OCI-LY1 (cell line): ENCODE measurements around the gene IBA57.

Experiments used
- H2AFZ ChIP-seq: fragments of 200-600 bp; sonication (generic), shearing (Covaris generic); 2 replicates; pipeline ENCODE4 v1.6.0; 2014; ENCODE audit warnings: antibody characterized with exemption, mild to moderate bottlenecking, low read length
- H3F3A ChIP-seq: fragments of 200-600 bp; sonication (generic), shearing (Covaris generic); 2 replicates; pipeline ENCODE4 v1.6.0; 2014; ENCODE audit warnings: mild to moderate bottlenecking, antibody characterized with exemption, low read length, moderate library complexity; ENCODE audit not compliant: insufficient read depth
- H3K27ac ChIP-seq: fragments of 200-600 bp; sonication (generic); 2 replicates; pipeline ENCODE4 v1.5.1; 2014; ENCODE audit warnings: low read length, mixed run types, mild to moderate bottlenecking, low read depth; ENCODE audit not compliant: poor library complexity, severe bottlenecking
- H3K27me3 ChIP-seq: fragments of 200-600 bp; sonication (generic); 2 replicates; pipeline ENCODE4 v1.6.0; 2014; ENCODE audit warnings: antibody characterized with exemption, mild to moderate bottlenecking, low read length, moderate library complexity; ENCODE audit not compliant: insufficient read depth
- H3K36me3 ChIP-seq: fragments of 200-600 bp; sonication (generic); 2 replicates; pipeline ENCODE4 v1.6.1; 2014; ENCODE audit warnings: mild to moderate bottlenecking, antibody characterized with exemption, low read length, moderate library complexity, mixed read lengths; ENCODE audit not compliant: insufficient read depth
- H3K4me1 ChIP-seq: fragments of 200-600 bp; sonication (generic); 2 replicates; pipeline ENCODE4 v1.5.1; 2014; ENCODE audit warnings: mild to moderate bottlenecking, low read length, moderate library complexity; ENCODE audit not compliant: insufficient read depth, severe bottlenecking
- H3K4me2 ChIP-seq: fragments of 200-600 bp; sonication (generic), shearing (Covaris generic); 2 replicates; pipeline ENCODE4 v1.6.1; 2014; ENCODE audit warnings: low read length
- H3K4me3 ChIP-seq: fragments of 200-600 bp; sonication (generic); 2 replicates; pipeline ENCODE4 v1.5.1; 2014; ENCODE audit warnings: low read length, low read depth, mild to moderate bottlenecking, mixed read lengths; ENCODE audit not compliant: poor library complexity, severe bottlenecking
- H3K79me2 ChIP-seq: fragments of 200-600 bp; shearing (Covaris generic); 2 replicates; pipeline ENCODE4 v1.6.1; 2016; ENCODE audit warnings: mixed run types, low read length, mixed read lengths; ENCODE audit not compliant: insufficient read depth
- H3K9ac ChIP-seq: fragments of 200-600 bp; sonication (generic), shearing (Covaris generic); 2 replicates; pipeline ENCODE4 v1.6.1; 2014; ENCODE audit warnings: mild to moderate bottlenecking, low read length, mixed read lengths
- H3K9me2 ChIP-seq: fragments of 200-600 bp; sonication (generic), shearing (Covaris generic); 2 replicates; pipeline ENCODE4 v1.6.1; 2014; ENCODE audit warnings: low read depth, mild to moderate bottlenecking, low read length, mixed read lengths
- H3K9me3 ChIP-seq: fragments of 200-600 bp; shearing (Covaris generic); 2 replicates; pipeline ENCODE4 v1.6.1; 2014; ENCODE audit warnings: low read length, mixed read lengths
- H4K20me1 ChIP-seq: fragments of 200-600 bp; sonication (generic), shearing (Covaris generic); 2 replicates; pipeline ENCODE4 v1.6.0; 2016; ENCODE audit warnings: mild to moderate bottlenecking, low read length; ENCODE audit not compliant: insufficient read depth
- EZH2 ChIP-seq: fragments of 200-600 bp; sonication (generic), shearing (Covaris generic); IDR thresholded peaks from 2 replicates; pipeline ENCODE4 v1.8.0; 2017; ENCODE audit warnings: borderline replicate concordance, mixed run types, mild to moderate bottlenecking, antibody characterized with exemption, low read length, moderate library complexity, mixed read lengths
- TF ChIP-seq, protein P1 (sequence below): fragments of 200-600 bp; sonication (generic), shearing (Covaris generic); IDR thresholded peaks from 2 replicates; pipeline ENCODE4 v1.5.1; 2017; ENCODE audit warnings: mild to moderate bottlenecking, antibody characterized with exemption, low read length, moderate library complexity, mixed read lengths

The IBA57 gene

GRCh38 chr1:228161866-228162265, 3.7 kb upstream of the IBA57 start:
- no peaks in the 10 kb centered on the region for H3K9me3 ChIP-seq
- TF ChIP-seq, protein P1, sequence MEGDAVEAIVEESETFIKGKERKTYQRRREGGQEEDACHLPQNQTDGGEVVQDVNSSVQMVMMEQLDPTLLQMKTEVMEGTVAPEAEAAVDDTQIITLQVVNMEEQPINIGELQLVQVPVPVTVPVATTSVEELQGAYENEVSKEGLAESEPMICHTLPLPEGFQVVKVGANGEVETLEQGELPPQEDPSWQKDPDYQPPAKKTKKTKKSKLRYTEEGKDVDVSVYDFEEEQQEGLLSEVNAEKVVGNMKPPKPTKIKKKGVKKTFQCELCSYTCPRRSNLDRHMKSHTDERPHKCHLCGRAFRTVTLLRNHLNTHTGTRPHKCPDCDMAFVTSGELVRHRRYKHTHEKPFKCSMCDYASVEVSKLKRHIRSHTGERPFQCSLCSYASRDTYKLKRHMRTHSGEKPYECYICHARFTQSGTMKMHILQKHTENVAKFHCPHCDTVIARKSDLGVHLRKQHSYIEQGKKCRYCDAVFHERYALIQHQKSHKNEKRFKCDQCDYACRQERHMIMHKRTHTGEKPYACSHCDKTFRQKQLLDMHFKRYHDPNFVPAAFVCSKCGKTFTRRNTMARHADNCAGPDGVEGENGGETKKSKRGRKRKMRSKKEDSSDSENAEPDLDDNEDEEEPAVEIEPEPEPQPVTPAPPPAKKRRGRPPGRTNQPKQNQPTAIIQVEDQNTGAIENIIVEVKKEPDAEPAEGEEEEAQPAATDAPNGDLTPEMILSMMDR: no peak
- TF ChIP-seq EZH2: no peak
- no peaks in the 10 kb centered on the region for H3F3A ChIP-seq
- no peaks in the 10 kb centered on the region for H4K20me1 ChIP-seq
- H3K4me3 ChIP-seq: no peak overlapping the region
- no peak overlapping the region for H3K4me2 ChIP-seq
- H3K9me2 ChIP-seq: no peaks in the 10 kb centered on the region
- no peak overlapping the region for H2AFZ ChIP-seq
- no peak overlapping the region for H3K27ac ChIP-seq
- H3K27me3 ChIP-seq: peaks cover 6% of the 10 kb centered on the region; the same call in 1 of the 2 replicates
- no peaks in the 10 kb centered on the region for H3K36me3 ChIP-seq
- H3K4me1 ChIP-seq: peaks cover 17% of the 10 kb centered on the region
- no peaks in the 10 kb centered on the region for H3K79me2 ChIP-seq
- no peak overlapping the region for H3K9ac ChIP-seq

GRCh38 chr1:228162286-228163006, 3.2 kb upstream of the IBA57 start:
- no peaks in the 10 kb centered on the region for H3K79me2 ChIP-seq
- no peak for TF ChIP-seq EZH2
- TF ChIP-seq, protein P1: no peak
- H2AFZ ChIP-seq: no peak overlapping the region
- H3K9me2 ChIP-seq: no peaks in the 10 kb centered on the region
- H3K9me3 ChIP-seq: no peaks in the 10 kb centered on the region
- no peaks in the 10 kb centered on the region for H3F3A ChIP-seq
- H3K4me3 ChIP-seq: no peak overlapping the region
- no peaks in the 10 kb centered on the region for H3K36me3 ChIP-seq
- H3K4me2 ChIP-seq: no peak overlapping the region
- H3K4me1 ChIP-seq: peaks cover 20% of the 10 kb centered on the region
- peaks cover 6% of the 10 kb centered on the region; the same call in 1 of the 2 replicates for H3K27me3 ChIP-seq
- no peak overlapping the region for H3K27ac ChIP-seq
- no peak overlapping the region for H3K9ac ChIP-seq
- no peaks in the 10 kb centered on the region for H4K20me1 ChIP-seq

DNA sequence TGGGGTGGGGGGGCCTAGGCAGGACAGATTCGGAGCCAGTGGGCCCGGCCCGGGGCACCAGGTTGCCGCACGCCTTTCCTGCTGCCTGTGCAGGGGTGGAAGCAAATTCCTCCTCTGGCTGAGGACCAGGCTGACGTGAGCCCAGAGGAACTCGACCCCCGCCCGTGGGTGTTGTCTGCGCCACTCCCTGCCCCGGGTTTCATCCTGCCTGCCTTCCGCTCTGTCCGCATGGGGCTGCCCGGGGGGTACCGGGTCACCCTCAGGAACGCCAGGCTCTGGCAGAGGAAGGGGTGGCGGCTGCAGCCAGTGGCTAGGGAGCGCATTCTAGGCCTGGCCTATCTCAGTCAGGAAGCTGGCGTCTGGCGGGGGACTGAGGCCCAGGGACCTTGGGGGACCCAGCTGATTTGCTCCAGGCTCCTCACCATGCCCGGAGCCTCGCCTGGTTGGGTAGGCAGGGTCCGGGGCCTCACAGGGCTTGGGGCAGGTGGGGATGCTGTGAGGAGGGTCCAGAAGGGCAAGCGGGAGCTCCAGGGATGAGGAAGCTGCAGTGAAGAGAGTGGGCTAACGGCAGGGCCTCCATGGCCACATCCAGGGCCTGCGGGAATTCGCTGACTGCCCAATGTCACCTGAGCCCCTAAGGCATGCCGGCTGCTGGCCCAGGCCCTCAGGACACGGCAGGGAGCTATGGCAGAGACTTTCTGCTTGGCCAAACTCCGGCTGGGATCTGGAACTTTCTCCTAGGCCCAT, 2.4 kb upstream of the IBA57 start:
- H3F3A ChIP-seq: no peaks in the 10 kb centered on the region
- H3K9me2 ChIP-seq: no peaks in the 10 kb centered on the region
- H3K4me2 ChIP-seq: no peak overlapping the region
- H3K9ac ChIP-seq: no peak overlapping the region
- H3K27ac ChIP-seq: no peak overlapping the region
- no peaks in the 10 kb centered on the region for H4K20me1 ChIP-seq
- H3K79me2 ChIP-seq: no peaks in the 10 kb centered on the region
- no peak for TF ChIP-seq EZH2
- TF ChIP-seq, protein P1: no peak
- H3K4me3 ChIP-seq: no peak overlapping the region
- H3K4me1 ChIP-seq: peaks cover 20% of the 10 kb centered on the region
- H3K9me3 ChIP-seq: no peaks in the 10 kb centered on the region
- peaks cover 6% of the 10 kb centered on the region; the same call in 1 of the 2 replicates for H3K27me3 ChIP-seq
- no peak overlapping the region for H2AFZ ChIP-seq
- H3K36me3 ChIP-seq: no peaks in the 10 kb centered on the region
